ENCODE data around the gene NCOA1.

- no peak for TF ChIP-seq REST (IDR thresholded peaks at IDR 0.05; ENCODE audit: low read depth, low read length)
- TF ChIP-seq NRF1 (IDR thresholded peaks at IDR 0.05; ENCODE audit: low read depth, low read length) = no peak
- TF ChIP-seq GATA2 (CRISPR knock-in tag; IDR thresholded peaks at IDR 0.05) = no peak
- no peak for TF ChIP-seq EZH2phosphoT487 (IDR thresholded peaks at IDR 0.05; ENCODE audit: borderline replicate concordance, low read depth)
- no peak for TF ChIP-seq MXI1 (IDR thresholded peaks at IDR 0.05; ENCODE audit: low read depth, low read length)
- TF ChIP-seq CTCF (IDR thresholded peaks at IDR 0.05) = no peak
- no peak for TF ChIP-seq TAF1 (IDR thresholded peaks at IDR 0.05; ENCODE audit: borderline replicate concordance, low read depth, low read length)
- no peak for TF ChIP-seq PBX3 (IDR thresholded peaks at IDR 0.05)
- TF ChIP-seq FOSL2 (IDR thresholded peaks at IDR 0.05; ENCODE audit: borderline replicate concordance, low read depth) = no peak
- TF ChIP-seq EP300 (IDR thresholded peaks at IDR 0.05; ENCODE audit: borderline replicate concordance in 1 of 2, low read depth in 1 of 2, low read length in 1 of 2) = no peak
Observed at GRCh38 chr2:24498121-24498520, 7.1 kb downstream of the NCOA1 start.
